Germinal center (tissue), 1 donor: ENCODE measurements around the gene STAT4.

ENCODE experiments used
- DNase-seq: peaks from one replicate; pipeline ENCODE4 v3.0.0; 2012; ENCODE audit warnings: mixed read lengths, low spot score

The STAT4 gene

DNA sequence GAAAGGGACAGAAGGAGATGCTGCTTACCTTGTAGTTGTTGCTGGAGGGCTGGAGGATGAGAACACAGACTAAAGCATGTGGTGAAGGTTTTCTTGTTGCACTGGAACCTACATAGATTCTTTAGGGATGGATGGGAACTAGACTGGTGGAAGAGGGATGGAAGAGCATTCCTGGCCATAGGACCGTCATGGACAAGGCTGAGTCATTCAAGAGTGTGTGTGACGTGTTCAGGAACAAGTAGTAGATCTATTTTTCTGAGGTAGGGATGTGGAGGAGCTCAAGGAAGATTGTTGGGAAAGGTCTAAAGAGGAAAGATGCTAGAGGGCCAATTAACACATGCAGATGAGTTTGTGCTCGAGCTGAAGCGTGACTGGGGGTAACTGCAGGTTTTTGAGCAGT lies 6.6 kb downstream of the STAT4 start:
- DNase-seq: no peak

DNA sequence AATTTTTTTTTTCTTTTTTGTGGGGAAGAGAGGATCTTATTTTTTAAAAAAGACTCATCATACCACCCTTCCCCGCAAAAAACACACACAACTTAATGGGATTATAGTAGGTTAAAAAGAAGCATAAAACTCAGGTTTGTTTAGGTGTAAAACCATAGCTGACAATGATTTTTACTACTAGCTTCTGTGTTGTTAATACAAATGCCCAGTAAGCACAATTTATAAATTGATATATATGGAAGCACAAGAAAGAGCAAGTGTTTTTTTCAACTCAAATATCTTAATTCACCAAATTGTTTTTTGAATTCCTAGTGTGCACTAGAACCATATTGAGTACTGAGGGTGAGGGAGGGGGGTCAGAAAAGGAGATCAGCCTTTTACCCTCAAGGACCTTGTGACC lies 7.0 kb downstream of the STAT4 start:
- DNase-seq: no peak

DNA sequence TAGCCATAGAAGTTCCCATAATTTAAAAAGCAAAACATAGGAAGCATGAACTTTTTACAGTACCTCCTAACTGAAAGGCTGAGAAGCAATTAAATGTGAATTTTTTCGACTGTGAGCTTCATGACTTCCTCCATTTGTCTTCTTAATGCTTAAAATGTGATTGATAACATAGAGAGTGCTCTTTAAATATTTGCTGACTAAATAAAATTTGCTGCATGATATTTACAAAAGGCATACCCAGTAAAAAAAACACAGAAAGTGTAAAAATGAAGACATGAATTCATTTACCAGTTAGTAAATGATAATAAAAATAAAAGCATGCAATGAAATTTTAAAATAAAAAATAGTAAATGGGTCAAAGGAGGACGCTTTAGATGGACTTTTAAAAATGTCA lies 21.9 kb downstream of the STAT4 start:
- DNase-seq: no peak

DNA sequence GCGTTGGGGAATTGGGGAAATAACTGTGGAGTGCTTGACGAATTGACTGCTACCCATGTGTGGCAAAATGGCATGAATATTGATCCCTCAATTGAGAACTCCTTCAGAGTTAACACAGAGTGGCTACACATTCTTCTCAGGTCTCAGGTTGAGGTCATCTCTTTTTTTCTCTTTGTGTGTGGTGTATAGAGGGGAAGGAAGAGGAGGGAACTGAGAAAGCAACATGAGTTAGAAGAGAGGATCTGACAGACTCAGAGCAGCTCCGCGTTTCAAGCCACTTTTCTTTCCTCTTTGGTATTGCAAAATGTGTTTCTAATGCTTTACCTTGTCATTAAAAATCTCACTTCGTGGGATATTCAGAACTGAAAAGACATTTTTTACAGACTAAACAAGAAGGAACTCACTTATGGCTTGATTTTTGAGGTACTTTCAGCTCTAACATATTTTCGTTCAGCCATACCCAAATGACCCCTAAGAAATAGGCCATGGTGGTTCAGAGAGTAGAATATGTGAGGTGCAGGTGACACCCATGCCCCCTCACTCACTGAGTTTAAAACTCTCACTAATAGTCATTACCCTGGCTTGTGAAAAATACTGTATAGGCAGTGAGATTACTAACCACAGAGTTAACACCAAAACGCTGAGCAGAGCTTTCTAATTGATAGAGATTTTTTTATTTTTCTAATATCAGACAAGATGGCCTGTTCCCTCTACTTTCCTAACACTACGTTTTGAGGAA lies 22.5 kb downstream of the STAT4 start:
- no peak for DNase-seq

DNA sequence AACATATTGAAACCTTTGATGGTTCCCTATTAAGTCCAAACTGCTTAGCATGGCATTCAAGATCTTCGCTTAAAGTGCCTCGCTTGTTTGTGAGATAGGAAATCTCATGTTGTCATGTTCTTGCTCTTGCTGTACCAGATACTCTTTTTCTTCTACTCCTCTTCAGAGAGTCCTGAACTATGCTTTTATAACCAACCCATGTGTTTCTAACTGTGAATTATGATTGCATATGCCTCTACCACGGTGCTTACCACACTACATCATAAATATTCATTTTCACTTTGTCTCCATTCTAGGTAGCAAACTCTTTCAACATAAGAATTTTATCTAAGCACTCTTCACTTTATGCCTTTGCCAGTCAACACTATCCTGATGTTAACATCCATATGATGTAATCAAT lies 23.6 kb downstream of the STAT4 start:
- DNase-seq: no peak

DNA sequence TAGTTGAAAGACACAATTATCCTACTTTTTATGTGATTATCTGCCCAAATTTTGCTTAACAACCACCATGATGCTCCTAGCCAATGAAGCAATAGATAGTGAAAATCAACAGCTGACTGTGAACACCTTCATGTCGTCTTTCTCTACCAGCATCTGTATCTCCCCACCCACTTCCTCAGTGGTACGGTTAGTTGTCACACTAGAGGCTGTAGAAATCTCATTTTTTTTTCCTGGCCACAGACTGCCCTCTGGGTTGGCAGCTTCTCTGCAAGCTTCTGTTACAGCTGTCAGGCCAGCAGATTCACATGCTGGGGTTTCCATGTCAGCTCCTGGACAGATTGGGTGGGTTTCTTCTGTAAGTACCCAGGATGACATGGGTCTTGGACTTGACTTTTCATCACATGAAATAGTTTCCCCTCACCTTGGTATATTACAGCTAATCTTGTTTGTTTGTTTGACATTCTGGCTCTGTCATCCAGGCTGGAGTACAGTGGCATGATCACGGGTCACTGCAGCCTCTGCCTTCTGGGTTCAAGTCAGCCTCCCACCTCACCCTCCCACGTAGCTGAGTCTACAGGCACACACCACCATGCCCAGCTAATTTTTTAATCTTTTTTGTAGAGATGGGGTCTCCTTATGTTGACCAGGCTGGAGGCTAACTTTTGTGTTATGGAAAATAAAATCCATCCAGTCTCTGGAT lies 24.3 kb downstream of the STAT4 start:
- no peak for DNase-seq

DNA sequence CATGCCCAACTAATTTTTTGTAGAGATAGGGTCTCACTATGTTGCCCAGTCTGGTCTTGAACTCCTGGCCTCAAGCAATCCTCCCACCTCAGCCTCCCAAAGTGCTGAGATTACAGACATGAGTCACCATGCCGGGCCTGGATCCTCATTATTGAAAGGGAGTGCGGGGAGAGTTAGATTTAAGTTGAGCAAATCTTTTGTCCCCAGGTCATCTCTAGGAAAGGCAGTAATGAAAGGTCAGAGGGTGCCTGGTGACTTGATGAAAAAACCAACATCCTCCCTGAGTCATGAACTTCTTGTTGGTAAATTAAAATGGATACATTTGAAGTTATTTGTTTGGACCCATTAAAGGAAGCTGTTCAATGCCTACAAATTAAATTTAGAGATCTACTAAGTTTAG lies 25.1 kb downstream of the STAT4 start:
- no peak for DNase-seq

DNA sequence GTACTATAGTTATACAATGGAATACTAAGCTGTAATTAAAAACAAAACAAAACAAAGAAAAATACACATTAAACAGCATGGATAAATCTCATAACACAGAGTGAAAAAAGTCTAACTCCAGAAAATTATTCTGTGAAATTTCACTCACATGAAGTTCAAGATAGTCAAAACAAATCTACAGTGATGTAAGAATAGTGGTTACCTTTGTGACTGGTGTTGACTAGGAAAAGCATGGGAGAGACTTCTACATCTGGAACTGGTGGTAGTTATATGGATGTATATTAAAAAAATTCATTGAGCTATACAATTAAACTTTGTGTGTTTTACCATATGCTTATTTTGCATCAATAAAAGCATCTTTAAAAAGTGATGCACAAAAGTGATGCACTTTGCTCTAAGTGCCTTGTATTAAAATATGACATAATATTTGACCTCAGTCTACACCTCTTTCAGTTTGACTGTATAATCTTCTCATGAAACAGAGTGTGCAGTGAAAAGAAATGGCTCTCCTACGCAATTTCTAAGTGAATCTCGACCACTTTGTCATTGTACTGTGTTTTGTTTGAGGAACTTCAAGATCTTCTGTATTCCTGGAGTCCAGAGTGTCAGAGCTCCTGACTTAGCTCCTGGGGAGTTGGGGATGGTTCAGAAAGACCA lies 28.0 kb downstream of the STAT4 start:
- DNase-seq: no peak

DNA sequence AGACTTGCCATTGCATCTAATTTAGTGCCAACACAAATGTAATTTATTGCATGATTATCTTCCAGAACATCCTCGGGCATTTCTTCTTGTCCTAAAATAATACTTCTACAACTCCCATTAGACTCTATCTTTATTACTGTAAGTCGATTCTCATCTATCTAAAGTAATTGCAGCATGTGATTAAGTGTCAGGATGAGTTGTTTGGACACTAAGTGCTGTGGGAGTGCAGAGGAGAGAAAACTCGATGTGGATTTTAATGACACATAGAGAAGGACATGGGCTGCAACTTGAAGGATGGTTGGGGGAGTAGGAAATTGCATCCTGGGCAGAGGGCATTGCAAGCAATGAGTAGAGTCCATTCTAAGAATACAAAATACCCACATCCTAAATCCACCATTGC lies 33.5 kb downstream of the STAT4 start:
- no peak for DNase-seq

DNA sequence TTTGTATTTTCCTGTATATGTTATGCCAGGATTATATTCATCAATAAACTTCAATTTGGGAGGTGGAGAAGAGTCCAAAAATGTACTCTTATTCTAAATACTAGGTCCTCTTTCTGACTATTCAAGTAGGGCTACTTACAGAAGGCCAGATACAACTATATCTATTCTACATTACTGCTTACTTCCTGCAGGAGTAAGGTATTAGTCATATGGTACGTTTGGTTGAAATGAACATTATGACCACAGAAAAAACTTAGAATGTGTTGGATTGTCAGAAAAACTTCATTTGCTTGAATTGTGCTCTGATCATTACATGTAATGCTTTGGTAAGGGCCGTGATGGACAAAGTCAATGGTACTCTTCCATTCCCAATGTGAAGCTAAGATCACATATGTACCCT lies 35.0 kb downstream of the STAT4 start:
- no peak for DNase-seq

DNA sequence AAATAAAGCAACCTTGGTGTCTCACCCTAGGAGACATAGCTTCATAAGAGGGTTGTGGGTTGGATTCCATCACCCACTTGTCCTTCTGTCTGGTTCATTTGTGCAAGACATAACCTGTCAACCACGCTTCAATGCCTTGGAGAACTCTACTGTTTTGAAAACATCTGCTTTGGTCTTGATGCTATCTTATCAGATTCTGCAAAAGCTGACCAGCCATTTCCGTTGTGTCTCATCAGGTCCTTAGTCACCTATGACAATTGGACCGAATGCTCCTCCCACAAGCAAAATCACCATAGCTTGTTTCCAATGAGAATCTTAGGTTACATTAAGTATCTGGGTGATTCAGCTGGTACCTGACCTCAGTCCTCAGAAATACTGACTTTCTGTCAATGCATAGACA lies 35.4 kb downstream of the STAT4 start:
- DNase-seq: no peak

DNA sequence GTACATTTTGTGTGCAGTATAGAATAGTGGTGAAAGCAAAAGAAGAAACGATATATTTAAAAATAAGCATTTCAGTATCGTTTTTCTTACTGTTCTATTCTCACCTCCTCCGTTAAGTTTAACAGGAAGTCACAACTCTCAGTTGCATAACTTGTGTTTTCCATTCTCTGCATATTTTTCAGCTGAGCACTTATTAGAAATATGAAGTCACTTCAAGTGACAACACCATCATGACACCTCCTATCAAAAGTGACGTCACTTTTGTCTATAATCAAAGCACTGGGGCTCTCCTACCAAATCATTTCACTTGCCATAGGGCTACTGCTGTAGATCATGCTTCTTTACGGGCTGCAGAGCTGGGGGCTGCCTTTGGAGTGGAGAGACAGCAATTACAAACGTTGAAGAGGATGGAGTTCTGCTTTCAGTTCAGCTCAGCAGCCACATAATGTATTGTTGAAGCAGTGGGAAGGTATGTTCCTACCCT lies 36.3 kb downstream of the STAT4 start:
- DNase-seq: peak; percentile 20

DNA sequence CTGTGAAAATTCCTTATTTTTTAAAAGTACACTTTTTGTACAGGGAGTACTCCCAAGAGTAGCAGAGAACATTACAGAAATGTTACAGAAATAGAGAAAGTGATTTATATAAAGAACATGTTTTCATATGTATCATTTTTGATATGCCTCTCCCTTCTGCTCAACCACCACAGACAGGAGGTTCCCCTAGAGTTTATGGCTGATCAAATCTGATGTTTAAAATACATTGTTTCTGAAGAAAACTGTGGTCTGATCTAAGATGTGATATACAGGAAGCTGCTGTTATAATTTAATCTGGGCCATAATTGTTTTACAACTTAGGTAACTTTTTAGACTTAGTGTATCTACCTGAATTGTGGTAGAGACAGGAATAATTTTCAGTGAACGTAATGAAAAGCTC lies 37.0 kb downstream of the STAT4 start:
- DNase-seq: no peak

DNA sequence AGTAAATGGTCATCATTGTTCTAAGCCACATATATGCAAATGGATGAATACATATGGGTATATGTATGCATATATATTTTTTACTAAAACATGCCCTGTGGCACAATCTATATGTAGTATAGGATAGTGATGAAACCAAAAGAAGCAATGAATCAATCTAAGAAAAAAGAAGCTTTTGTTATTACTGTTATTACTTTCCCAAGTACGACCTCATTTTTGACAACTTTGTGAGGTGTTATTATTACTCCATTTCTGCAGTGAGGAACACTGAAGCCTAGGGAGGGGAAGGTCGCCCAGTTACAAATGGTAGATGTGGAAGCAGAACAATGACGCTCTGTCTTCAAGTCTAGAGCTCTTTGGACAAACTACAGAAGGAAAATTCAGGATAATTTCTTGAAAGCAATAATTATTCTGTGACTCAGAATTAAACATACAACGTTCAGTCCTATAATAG lies 38.3 kb downstream of the STAT4 start:
- no peak for DNase-seq

DNA sequence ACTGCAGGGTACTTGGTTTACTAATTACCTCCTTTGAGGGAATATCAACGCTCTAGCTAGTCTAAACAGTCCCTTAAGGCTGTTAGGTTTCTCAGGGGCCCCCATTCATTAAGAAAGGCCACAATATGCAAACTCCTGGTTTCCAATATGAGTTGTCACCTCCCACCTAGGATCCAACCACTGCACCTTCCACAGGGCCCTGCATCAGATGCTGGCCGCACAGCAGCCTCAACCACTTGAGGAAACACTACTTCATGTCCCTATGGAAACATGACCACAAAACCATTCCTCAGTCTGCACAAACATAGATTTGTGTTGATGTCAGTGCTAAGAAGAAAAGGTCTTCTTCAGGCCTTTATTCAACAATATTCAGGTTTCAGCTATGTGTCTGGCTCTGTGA lies 40.9 kb downstream of the STAT4 start:
- no peak for DNase-seq

DNA sequence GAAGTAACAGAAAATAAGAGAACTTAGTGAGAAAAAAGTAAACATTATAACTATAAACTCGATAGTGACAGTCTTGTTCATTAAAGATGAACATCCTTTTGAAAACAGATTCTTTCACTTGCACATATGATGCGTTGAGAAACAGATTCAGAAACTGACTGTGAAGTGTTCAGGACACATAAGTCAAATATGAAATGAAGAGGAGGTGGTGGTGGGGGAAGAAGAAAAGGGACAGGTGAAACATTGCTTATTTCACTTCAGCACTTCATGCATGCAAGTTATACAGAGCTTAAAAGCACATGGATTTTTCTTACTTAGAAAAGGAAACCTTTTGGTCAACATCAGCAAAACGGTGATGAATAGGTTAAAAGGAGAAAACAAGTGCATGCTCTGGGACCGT lies 42.5 kb downstream of the STAT4 start:
- DNase-seq: no peak

DNA sequence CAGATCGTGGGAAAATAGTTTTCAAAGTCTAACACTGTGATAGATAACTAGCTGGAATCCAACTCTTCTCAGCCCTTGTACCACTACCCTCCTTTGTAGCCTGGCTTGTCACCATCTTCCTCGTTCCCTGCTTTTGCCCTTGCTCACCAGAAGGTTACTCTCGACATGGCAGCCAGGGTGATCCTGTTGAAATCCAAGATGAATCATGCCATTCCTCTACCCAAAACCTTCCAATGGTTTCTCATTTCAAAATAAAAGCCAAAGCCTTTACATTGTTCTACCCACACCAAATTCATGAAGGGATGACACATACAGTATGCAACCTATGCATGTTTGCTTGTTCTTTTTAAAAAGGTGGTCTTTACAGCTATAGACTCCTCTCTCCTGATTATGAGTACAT lies 45.7 kb downstream of the STAT4 start:
- DNase-seq: no peak

DNA sequence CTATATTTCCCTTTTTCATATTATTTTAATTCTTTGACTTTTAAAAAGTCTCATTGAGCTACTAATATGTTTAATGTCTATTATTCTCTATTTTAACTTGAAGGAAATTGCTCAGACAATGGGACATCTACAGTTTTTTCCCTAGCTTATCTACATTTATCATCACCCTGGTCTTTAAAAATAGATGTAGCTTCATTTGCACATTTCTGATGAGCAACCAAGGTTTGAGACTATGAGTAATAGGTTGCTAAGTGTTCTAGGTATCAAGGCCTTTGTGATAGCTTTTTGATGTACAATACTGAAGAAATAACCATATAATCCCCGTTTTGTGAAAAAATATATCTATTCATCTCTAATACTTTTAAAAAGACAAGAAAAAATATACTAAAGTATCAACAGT lies 47.0 kb downstream of the STAT4 start:
- no peak for DNase-seq

DNA sequence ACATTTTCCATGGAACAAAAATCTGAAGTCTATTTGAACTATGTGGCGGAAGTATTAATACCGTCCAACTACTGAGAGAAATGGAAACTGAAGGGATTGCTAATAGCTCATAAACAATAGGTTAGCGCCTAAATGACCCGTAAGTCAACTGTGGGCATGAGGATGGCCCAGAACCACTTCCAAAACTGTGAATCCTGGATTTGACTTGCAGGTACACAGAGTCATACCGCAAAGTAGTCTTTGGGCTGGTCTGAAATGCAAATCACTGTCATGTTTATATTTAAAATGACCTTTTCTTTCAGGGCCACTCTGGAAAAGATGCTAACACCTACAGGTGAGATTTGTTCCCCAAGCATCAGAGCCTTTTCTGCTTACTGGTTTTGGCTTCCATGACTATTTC lies 50.6 kb downstream of the STAT4 start:
- DNase-seq: no peak

DNA sequence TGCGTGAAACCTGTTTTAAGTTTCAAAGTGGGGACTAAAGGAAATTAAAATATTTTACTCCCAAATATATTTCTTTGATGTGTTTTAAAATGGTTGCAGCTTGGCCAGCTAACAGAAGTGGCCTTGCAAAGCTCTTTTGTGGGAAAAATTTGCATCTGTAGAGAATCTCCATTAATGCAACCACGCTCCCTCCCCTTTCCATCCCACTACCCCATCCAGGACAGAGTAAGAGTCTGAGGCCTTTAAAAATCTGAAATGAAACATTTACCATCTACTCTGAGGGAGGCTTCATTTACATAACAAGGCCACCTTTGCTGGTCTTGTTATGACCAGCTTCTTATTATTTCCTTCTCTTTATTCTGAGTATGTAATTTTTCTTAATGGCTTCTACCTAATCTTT lies 63.5 kb downstream of the STAT4 start:
- no peak for DNase-seq

DNA sequence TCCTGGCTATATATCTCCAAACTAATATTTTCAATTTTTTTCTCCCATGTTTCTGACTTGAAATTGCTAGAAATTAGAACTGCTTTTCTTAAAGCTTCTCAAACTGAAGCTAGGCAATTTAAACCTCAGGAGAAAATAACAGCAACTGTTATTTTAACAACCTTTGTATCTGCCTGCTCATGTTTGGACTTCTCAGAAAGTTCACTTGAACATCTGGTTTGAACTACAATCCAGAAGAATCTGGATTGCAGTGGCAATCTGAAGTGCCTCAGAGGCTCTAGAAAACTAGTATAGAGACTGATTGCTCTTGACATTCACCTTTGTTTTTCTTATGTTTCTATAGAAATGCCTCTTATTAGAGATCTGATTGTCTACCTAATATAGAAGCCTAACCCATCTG lies 64.1 kb downstream of the STAT4 start:
- no peak for DNase-seq

DNA sequence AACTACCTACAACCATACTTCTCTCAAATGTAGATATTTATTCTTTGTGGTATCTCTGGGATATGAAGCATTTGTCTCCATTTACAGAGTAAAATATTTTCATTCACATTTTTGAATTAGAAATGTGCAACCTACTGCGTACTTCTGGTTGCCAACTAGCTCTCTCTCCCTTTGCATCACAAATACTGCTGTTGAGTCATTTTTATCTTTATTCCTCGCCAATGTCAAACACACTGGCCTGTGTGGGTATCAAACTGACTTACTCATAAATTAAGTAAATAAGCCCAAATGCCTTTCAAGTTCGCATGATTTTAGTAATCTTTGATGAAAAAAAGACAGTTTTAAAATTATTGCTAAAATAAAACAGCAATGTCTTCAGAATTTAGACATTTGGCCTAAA lies 67.3 kb downstream of the STAT4 start:
- no peak for DNase-seq

DNA sequence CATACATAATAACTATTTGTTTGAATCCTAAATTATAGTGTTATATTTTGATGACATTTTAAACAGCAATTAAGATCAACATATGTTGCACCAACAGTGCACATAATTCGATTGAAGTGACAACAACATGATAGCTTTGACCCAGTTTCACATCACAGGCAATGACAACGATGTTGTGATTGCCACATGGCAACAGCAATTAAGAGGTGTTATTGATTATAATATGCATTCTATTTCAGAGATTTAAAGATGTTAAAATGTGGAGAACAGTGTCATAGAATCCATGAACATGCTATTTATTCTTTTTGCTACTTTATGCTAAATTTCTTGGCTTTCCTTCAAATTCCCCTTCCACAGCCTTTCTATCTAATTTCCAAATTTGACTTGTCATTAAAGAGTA lies 68.5 kb downstream of the STAT4 start:
- no peak for DNase-seq
